Mesenchymal stem cell (in vitro differentiated cells and primary cell): Measurements from ENCODE around the gene RAB11FIP4.

Experiments used
- DNase-seq: peaks from one replicate; pipeline ENCODE4 v3.0.0-alpha.2; 2013
- H2AFZ ChIP-seq: one replicate; pipeline ENCODE4 v1.6.1; 2013; ENCODE audit warnings: low read depth, mild to moderate bottlenecking, control low read depth, inconsistent platforms, low read length, moderate library complexity
- H2AK5ac ChIP-seq: 2 replicates; pipeline ENCODE4 v1.6.1; 2013; ENCODE audit warnings: low read length, moderate library complexity, mild to moderate bottlenecking, inconsistent platforms; ENCODE audit not compliant: severe bottlenecking
- H2BK120ac ChIP-seq: one replicate; pipeline ENCODE4 v1.6.1; 2013; ENCODE audit warnings: low read depth, mild to moderate bottlenecking, inconsistent platforms, low read length, moderate library complexity
- H2BK12ac ChIP-seq, 2 experiments: one replicate each; pipeline ENCODE4 v1.6.1; 2013; ENCODE audit warnings: inconsistent platforms in 2 of 2, low read length in 2 of 2, mild to moderate bottlenecking in 2 of 2, moderate library complexity in 2 of 2, control low read depth in 1 of 2
- H2BK15ac ChIP-seq: one replicate; pipeline ENCODE4 v1.6.1; 2013; ENCODE audit warnings: mild to moderate bottlenecking, low read depth, inconsistent platforms; ENCODE audit not compliant: poor library complexity, severe bottlenecking
- H2BK5ac ChIP-seq: 2 replicates; pipeline ENCODE4 v1.6.1; 2013; ENCODE audit warnings: low read depth, mild to moderate bottlenecking, low read length, control low read depth, inconsistent platforms; ENCODE audit not compliant: poor library complexity, severe bottlenecking
- H3K14ac ChIP-seq, 2 experiments: one replicate each; pipeline ENCODE4 v1.6.1; 2013; ENCODE audit warnings: inconsistent platforms in 2 of 2, low read length in 2 of 2, control low read depth in 1 of 2, mild to moderate bottlenecking in 1 of 2, moderate library complexity in 1 of 2
- H3K18ac ChIP-seq, 2 experiments: one replicate each; pipeline ENCODE4 v1.6.1; 2013; ENCODE audit warnings: inconsistent platforms in 2 of 2, low read length in 2 of 2, control low read depth in 1 of 2, low read depth in 1 of 2, mild to moderate bottlenecking in 1 of 2
- H3K23ac ChIP-seq, 2 experiments: one replicate each; pipeline ENCODE4 v1.6.1; 2013; ENCODE audit warnings: inconsistent platforms in 2 of 2, low read length in 2 of 2, mild to moderate bottlenecking in 2 of 2, moderate library complexity in 2 of 2, control low read depth in 1 of 2
- H3K27ac ChIP-seq: 2 replicates; pipeline ENCODE4 v1.5.1; 2013; ENCODE audit warnings: mild to moderate bottlenecking, moderate library complexity, low read length, control low read depth, inconsistent platforms; ENCODE audit not compliant: poor library complexity, severe bottlenecking
- H3K27me3 ChIP-seq, 2 experiments: 2 replicates each; pipeline versions ENCODE4 v1.6.1 to v1.7.0; 2013; ENCODE audit warnings: low read length in 2 of 2, mild to moderate bottlenecking in 2 of 2, moderate library complexity in 2 of 2, control low read depth in 1 of 2, inconsistent platforms in 1 of 2; ENCODE audit not compliant: control insufficient read depth in 1 of 2, insufficient read depth in 1 of 2
- H3K36me3 ChIP-seq, 2 experiments: 2 replicates each; pipeline versions ENCODE4 v1.6.1 to v1.7.0; 2013; ENCODE audit warnings: low read length in 2 of 2, control low read depth in 1 of 2, inconsistent platforms in 1 of 2, low read depth in 1 of 2, mild to moderate bottlenecking in 1 of 2; ENCODE audit not compliant: insufficient read depth in 2 of 2, control insufficient read depth in 1 of 2
- H3K4ac ChIP-seq, 2 experiments: one replicate each; pipeline ENCODE4 v1.6.1; 2013; ENCODE audit warnings: inconsistent platforms in 2 of 2, low read length in 2 of 2, mild to moderate bottlenecking in 2 of 2, moderate library complexity in 2 of 2, control low read depth in 1 of 2, low read depth in 1 of 2
- H3K4me1 ChIP-seq: 2 replicates; pipeline ENCODE4 v1.6.1; 2013; ENCODE audit warnings: low read depth, low read length, control low read depth; ENCODE audit not compliant: control insufficient read depth, insufficient read depth
- H3K4me2 ChIP-seq: 2 replicates; pipeline ENCODE4 v1.6.1; 2013; ENCODE audit warnings: low read length, mild to moderate bottlenecking, inconsistent platforms; ENCODE audit not compliant: poor library complexity, severe bottlenecking
- H3K4me3 ChIP-seq, 2 experiments: 2 replicates each; pipeline versions ENCODE4 v1.5.1 to v1.7.0; 2013; ENCODE audit warnings: low read length in 2 of 2, mild to moderate bottlenecking in 2 of 2, control low read depth in 1 of 2, low read depth in 1 of 2; ENCODE audit not compliant: insufficient read depth in 1 of 2
- H3K79me1 ChIP-seq: replicated peaks from 2 replicates; pipeline ENCODE4 v1.6.1; 2013; ENCODE audit warnings: mild to moderate bottlenecking, control low read depth, low read length, inconsistent platforms; ENCODE audit not compliant: poor library complexity, severe bottlenecking
- H3K9ac ChIP-seq: 2 replicates; pipeline ENCODE4 v1.7.0; 2013; ENCODE audit warnings: mild to moderate bottlenecking, low read length, moderate library complexity
- H3K9me3 ChIP-seq: 2 replicates; pipeline ENCODE4 v1.7.0; 2013; ENCODE audit warnings: mild to moderate bottlenecking, low read length; ENCODE audit not compliant: control insufficient read depth
- H4K8ac ChIP-seq: one replicate; pipeline ENCODE4 v1.6.1; 2013; ENCODE audit warnings: inconsistent platforms, mild to moderate bottlenecking, low read length, moderate library complexity
- H4K91ac ChIP-seq: one replicate; pipeline ENCODE4 v1.6.1; 2013; ENCODE audit warnings: mild to moderate bottlenecking, low read length, inconsistent platforms
- WGBS: methylation state at CpG from one replicate; pipeline ENCODE4 v1.1.7; 2013; ENCODE audit warnings: mixed read lengths; 5-methylcytosine and 5-hydroxymethylcytosine counted together

RAB11FIP4 gene

DNA sequence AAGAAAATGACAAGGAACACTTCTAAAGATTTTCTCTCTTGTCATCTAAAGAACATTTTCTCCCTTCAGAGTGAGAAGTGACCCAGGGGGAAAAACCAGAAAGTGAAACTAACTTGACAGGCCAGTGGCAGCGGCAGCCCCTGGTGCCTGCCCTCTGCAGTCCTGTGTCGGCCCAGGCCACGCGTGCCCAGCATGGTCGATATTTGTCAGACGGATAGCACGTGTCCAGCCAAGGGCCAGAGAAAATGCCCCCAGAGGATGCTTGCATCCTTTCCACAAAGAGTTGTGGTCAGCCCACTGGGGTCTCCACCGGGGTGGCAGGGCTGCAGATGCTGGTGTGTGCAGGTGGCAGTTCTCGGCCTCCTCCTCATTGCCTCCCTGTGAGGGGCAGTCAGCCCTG is 176.6 kb downstream of the RAB11FIP4 start:
- Histone ChIP-seq H2AFZ (no peak overlapping the region), H2BK120ac (no peak overlapping the region), H3K14ac (peak overlapping the region in 1 of 2 experiments; percentile 5), H3K18ac (peak overlapping the region in 1 of 2 experiments; percentile 16), H2AK5ac (no peak overlapping the region), H3K4me3 (peak overlapping the region in 1 of 2 experiments; percentile 22), H3K79me1 (no peaks in the 10 kb centered on the region), H2BK5ac (no peak overlapping the region), H3K36me3 (peaks cover 45 to 46% of the 10 kb centered on the region in 2 experiments), H3K23ac (no peak overlapping the region), H3K27me3 (no peaks in the 10 kb centered on the region), H3K4me1 (peaks cover 57% of the 10 kb centered on the region), H3K27ac (no peak overlapping the region), H2BK12ac (peak overlapping the region in 1 of 2 experiments; percentile 3), H3K9ac (peak overlapping the region; percentile 39), H4K91ac (no peak overlapping the region), H4K8ac (no peak overlapping the region), H3K9me3 (no peaks in the 10 kb centered on the region), H2BK15ac (no peak overlapping the region), H3K4me2 (no peak overlapping the region), H3K4ac (no peak overlapping the region)
- 95% methylated on average over 9 of the region's 9 CpGs for WGBS
- no peak for DNase-seq

DNA sequence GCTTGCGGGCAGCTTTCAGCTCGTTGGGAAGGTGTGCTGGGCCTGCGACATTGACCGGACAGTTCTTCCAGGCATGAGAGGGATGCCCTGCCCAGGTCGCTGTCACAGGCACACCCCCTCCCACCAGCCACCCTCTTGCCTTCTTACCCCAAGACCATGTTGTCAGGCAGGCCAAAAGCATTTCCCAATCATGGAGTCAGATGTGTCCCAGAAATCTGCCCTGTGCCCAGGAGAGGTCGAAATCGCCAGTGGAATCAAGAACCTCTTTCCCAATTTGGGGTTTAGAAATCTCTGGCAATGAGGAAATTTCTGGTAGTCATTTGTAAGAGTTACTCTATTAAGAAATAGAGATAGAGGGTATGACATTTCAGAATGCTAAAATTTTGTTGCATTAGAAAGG is 177.1 kb downstream of the RAB11FIP4 start:
- H3K27ac ChIP-seq: no peak overlapping the region
- H4K8ac ChIP-seq: no peak overlapping the region
- H3K18ac ChIP-seq: peak overlapping the region in 1 of 2 experiments; percentile 16
- H2AFZ ChIP-seq: no peak overlapping the region
- peak overlapping the region in 1 of 2 experiments; percentile 3 for H2BK12ac ChIP-seq
- no peak overlapping the region for H2AK5ac ChIP-seq
- peak overlapping the region in 1 of 2 experiments; percentile 5 for H3K14ac ChIP-seq
- H3K4me2 ChIP-seq: no peak overlapping the region
- no peaks in the 10 kb centered on the region for H3K79me1 ChIP-seq
- no peak overlapping the region for H2BK120ac ChIP-seq
- H3K4ac ChIP-seq: no peak overlapping the region
- no peaks in the 10 kb centered on the region for H3K27me3 ChIP-seq
- no peak overlapping the region for H2BK15ac ChIP-seq
- H3K9me3 ChIP-seq: no peaks in the 10 kb centered on the region
- WGBS: 94% methylated on average over 7 of the region's 7 CpGs
- no peak overlapping the region for H3K23ac ChIP-seq
- H2BK5ac ChIP-seq: no peak overlapping the region
- H4K91ac ChIP-seq: no peak overlapping the region
- H3K9ac ChIP-seq: peak overlapping the region; percentile 63
- H3K4me3 ChIP-seq: peak overlapping the region in 1 of 2 experiments; percentile 22
- DNase-seq: no peak
- H3K36me3 ChIP-seq: peaks cover 49% of the 10 kb centered on the region in 2 experiments
- H3K4me1 ChIP-seq: peaks cover 60% of the 10 kb centered on the region

DNA sequence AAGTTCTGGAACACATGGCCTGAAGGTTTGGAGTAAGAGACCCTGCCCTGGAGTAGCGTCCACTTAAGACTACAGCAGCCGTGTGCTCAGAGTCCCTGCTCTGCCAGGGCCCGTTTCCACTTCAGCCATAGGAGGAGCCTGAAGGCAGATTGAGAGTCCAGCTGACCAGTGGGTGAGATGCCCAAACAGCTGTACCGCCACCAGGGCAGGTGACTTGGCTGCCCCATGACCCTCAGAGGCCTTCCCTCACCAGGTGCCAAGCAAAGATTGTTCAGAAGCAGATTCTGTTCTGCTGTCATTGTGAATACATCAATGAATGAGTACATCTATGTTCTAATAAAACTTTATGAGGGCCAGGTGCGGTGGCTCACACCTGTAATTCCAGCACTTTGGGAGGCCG is 178.8 kb downstream of the RAB11FIP4 start:
- H3K23ac ChIP-seq: no peak overlapping the region
- no peak overlapping the region for H2AFZ ChIP-seq
- peak overlapping the region; percentile 7 for H3K27ac ChIP-seq
- peak overlapping the region in 1 of 2 experiments; percentile 45 for H2BK12ac ChIP-seq
- H3K36me3 ChIP-seq: peaks cover 51 to 58% of the 10 kb centered on the region in 2 experiments
- no peaks in the 10 kb centered on the region for H3K27me3 ChIP-seq
- peak overlapping the region; percentile 54 for H2BK120ac ChIP-seq
- no peak overlapping the region for H3K4me2 ChIP-seq
- H2BK5ac ChIP-seq: no peak overlapping the region
- H2AK5ac ChIP-seq: peak overlapping the region; percentile 1
- H3K4ac ChIP-seq: no peak overlapping the region
- no peak overlapping the region for H3K4me3 ChIP-seq
- no peak overlapping the region for H2BK15ac ChIP-seq
- DNase-seq: no peak
- H4K91ac ChIP-seq: peak overlapping the region; percentile 57
- H3K18ac ChIP-seq: no peak overlapping the region
- peak overlapping the region; percentile 63 for H3K9ac ChIP-seq
- H3K14ac ChIP-seq: no peak overlapping the region
- 96% methylated on average over 5 of the region's 6 CpGs for WGBS
- peaks cover 53% of the 10 kb centered on the region for H3K4me1 ChIP-seq
- H3K9me3 ChIP-seq: no peaks in the 10 kb centered on the region
- no peak overlapping the region for H4K8ac ChIP-seq
- no peaks in the 10 kb centered on the region for H3K79me1 ChIP-seq

DNA sequence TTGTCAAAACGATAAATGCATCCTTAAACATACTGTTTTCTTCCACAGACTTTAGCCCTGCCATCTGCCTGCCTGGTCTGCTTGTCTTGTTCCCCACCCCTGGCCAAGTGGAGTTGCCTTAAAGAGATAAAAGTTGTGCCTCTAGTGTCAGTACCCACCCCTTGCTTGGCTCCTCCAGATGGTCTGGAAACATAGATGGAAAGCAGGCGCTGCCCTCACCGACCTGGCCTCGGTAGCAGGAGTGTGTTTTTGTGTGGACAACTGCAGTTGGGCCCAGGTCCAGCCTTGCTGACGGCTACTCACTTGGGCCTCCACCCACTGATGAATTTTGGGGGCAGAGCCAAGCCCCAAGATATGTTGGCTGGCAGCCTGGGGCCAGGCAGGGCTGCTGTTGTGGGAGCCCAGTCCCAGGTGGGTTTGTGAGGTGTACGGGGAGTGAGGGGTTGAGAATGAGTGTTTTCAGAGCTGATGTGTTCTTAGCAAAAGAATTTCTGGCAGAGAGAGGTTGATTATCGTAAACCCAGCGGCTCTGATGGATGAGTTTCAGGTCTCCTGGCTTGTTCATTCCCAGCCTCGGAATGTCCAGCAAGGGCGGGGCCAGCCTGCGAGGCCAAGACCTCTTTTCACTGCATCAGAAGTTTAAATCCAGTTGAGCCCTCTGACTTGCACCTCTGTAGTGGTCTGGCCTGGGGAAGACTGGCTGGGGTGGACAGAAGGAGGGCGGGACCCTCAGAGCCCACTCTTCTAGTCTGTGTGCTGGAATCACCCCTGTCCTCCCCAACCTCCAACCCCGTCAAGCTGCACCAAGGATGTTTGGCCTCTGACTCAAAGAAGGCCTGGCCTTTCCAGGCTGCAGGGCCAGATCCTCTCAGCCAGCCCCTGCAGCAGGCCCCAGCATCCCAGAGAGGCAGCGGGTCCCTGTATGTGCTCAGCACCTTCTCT is 179.7 kb downstream of the RAB11FIP4 start:
- Histone ChIP-seq H4K8ac (peak overlapping the region; percentile 38), H2BK5ac (no peak overlapping the region), H3K18ac (peak overlapping the region; percentile 10 to 31), H3K4me2 (no peak overlapping the region), H4K91ac (peak overlapping the region; percentile 52), H3K9me3 (no peaks in the 10 kb centered on the region), H3K23ac (no peak overlapping the region), H3K4me3 (peak overlapping the region in 1 of 2 experiments; percentile 27), H2AFZ (no peak overlapping the region), H3K14ac (peak overlapping the region in 1 of 2 experiments; percentile 62), H2AK5ac (peak overlapping the region; percentile 21), H3K4ac (peak overlapping the region; percentile 4 to 20), H3K9ac (peak overlapping the region; percentile 82), H3K27me3 (no peaks in the 10 kb centered on the region), H3K79me1 (no peaks in the 10 kb centered on the region), H3K4me1 (peaks cover 47% of the 10 kb centered on the region), H3K27ac (peak overlapping the region; percentile 40), H3K36me3 (peaks cover 56 to 59% of the 10 kb centered on the region in 2 experiments), H2BK12ac (peak overlapping the region; percentile 9 to 57), H2BK120ac (peak overlapping the region; percentile 21), H2BK15ac (peak overlapping the region; percentile 41)
- peak; percentile 60 for DNase-seq
- 63% methylated on average over 14 of the region's 14 CpGs for whole genome bisulfite sequencing
